IgD-negative memory B cell (primary cell): ENCODE results near the gene RBM33. TPM values are rescaled to one million over a fixed set of nuclear protein-coding genes. Genes with fewer than 3 reads are reported as not detected.
A peak's percentile ranks its signal among the peaks of the same experiment; 100 is the strongest.
"Not testable (repeated sequence)": the region's sequence is repeated elsewhere in the genome, so short reads cannot be mapped to it uniquely, and the experiment has no call there.

ENCODE experiments used
- H3K27ac Mint-ChIP-seq, 3 donors: one replicate each; pipeline ENCODE4 v1.8.0; 2020 to 2022; ENCODE audit warnings: mild to moderate bottlenecking in 3 of 3, mixed read lengths in 3 of 3, moderate library complexity in 1 of 3
- H3K27me3 Mint-ChIP-seq: one replicate; pipeline ENCODE4 v1.8.0; 2021; ENCODE audit warnings: mixed read lengths
- H3K36me3 Mint-ChIP-seq: one replicate; pipeline ENCODE4 v1.8.0; 2020; ENCODE audit warnings: mild to moderate bottlenecking, mixed read lengths
- H3K4me1 Mint-ChIP-seq, 3 donors: one replicate each; pipeline ENCODE4 v1.8.0; 2020 to 2022; ENCODE audit warnings: mixed read lengths in 3 of 3, mild to moderate bottlenecking in 1 of 3
- H3K4me3 Mint-ChIP-seq, 4 donors: one replicate each; pipeline ENCODE4 v1.8.0; 2020 to 2022; ENCODE audit warnings: mild to moderate bottlenecking in 4 of 4, mixed read lengths in 4 of 4, moderate library complexity in 3 of 4
- H3K9me3 Mint-ChIP-seq, 3 donors: one replicate each; pipeline ENCODE4 v1.8.0; 2020 to 2021; ENCODE audit warnings: mixed read lengths in 3 of 3, mild to moderate bottlenecking in 1 of 3
- polyA plus RNA-seq: library from polyadenylated mRNA; unstranded; fragments of 300-500 nt; fragmentation: Illumina TruSeq; gene quantifications from one replicate; pipeline ENCODE4 v1.2.3, GENCODE V29; 2021

Gene RBM33
- polyA plus RNA-seq, 1 donor from 2014 or later, result 72.4 TPM

DNA sequence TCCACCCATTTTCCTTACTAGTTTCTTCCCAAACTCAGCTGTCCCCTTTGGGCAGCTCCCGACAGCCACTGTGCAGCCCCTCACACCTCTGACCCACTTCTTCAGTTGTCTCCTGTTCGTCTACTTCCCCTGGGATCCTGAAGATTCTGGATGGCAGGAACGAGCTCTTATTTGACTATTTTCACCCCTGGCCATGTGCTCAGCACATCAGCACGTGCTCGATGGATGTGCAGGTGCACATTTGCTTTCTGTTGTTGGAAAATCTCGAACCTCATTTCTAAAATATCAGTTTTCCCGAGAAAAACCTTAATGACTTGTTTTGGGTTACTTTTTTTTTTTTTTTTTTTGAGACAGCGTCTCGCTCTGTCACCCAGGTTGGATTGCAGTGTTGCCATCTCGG, 31.8 kb upstream of the RBM33 start:
- H3K9me3 Mint-ChIP-seq, result peaks cover 0 to 3% (median 0%) of the 10 kb centered on the region in 3 donors
- peaks cover 1% of the 10 kb centered on the region for H3K27me3 Mint-ChIP-seq
- H3K4me1 Mint-ChIP-seq, result peaks cover 0 to 8% (median 5%) of the 10 kb centered on the region in 3 donors
- peak overlapping the region in 1 of 3 donors; percentile 28 for H3K27ac Mint-ChIP-seq
- peaks cover 7% of the 10 kb centered on the region for H3K36me3 Mint-ChIP-seq
- H3K4me3 Mint-ChIP-seq, result no peak overlapping the region

DNA sequence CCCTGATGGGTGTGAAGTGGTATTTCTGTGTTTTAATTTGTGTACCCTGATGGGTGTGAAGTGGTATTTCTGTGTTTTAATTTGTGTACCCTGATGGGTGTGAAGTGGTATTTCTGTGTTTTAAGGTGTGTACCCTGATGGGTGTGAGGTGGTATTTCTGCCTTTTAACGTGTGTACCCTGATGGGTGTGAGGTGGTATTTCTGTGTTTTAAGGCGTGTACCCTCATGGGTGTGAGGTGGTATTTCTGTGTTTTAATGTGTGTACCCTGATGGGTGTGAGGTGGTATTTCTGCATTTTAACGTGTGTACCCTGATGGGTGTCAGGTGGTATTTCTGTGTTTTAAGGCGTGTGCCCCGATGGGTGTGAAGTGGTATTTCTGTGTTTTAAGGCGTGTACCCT, 29.4 kb upstream of the RBM33 start:
- H3K27ac Mint-ChIP-seq, H3K36me3 Mint-ChIP-seq, H3K4me1 Mint-ChIP-seq, H3K4me3 Mint-ChIP-seq, H3K27me3 Mint-ChIP-seq, H3K9me3 Mint-ChIP-seq: not testable (repeated sequence)

DNA sequence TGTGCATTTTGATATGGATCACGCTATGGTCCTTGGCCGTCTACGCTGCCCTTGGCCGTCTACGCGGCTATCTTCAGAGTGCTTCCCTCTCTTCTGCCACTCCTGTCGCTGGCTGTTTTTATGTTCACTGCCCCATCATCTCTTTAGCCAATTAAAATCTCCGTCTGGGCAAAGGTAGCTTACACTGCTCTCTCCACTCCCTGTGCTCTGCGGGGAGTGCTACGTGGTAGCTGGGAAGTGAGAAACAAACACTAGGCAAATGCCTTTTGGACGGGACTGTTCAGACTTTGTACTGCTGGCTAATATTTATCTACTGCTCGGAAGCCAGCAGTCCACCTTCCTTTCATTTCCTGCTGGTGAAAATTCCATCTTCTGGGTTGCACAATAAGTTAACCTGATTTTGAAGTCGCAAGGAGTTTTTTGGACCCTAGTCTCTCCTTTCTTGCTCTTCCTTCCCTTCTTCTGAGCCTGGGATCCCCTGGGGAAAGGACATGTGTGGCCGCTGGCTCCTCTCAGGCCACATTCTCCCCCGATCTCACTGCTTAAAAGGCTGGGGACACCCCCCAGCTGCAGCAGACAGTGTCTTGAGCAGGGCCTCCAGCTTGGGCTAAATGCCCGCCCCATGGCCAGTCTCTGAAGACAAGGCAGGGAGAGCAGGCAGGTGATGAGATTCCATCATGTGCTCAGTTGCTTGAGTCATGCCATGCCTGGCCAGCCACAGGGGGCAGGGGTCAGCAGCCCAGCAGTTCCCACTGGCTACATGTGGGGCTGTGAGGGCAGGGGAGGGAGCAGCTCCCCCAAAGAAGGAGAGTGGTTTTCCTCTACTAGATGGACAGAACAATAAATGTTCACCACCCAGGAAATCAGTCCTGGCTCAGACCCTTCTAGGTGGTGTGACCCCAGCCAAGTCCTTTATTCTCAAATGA, 25.5 kb upstream of the RBM33 start:
- Mint-ChIP-seq H3K27ac (no peak overlapping the region), H3K4me3 (no peak overlapping the region), H3K9me3 (peaks cover 0 to 3% (median 0%) of the 10 kb centered on the region in 3 donors), H3K4me1 (no peaks in the 10 kb centered on the region), H3K36me3 (peaks cover 5% of the 10 kb centered on the region), H3K27me3 (peaks cover 1% of the 10 kb centered on the region)

DNA sequence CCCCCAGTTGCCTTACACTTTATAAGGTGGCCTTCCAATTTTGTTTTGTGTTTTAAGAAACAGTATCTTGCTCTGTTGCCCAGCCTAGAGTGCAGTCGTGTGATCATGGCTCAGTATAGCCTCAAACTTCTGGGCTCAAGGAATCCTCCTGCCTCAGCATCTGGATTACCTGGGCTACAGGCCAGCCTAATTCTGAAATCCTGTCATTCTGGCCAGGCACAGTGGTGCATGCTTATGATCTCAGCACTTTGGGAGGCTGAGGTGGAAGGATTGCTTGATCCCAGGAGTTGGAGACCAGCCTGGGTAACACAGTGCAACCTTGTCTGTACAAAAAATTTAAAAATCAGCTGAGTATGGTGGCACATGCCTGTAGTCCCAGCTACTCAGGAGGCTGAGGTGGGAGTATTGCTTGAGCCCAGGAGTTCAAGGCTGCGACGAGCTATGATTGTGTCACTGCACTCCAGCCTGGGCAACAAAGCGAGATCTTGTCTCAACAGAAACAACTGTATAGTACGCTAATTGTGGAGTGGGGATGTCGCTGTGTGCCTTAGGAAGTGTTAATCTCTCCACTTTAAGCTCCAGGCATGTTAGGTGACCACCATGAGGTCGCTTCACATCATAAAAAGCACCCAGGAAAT, 24.7 kb upstream of the RBM33 start:
- Mint-ChIP-seq H3K4me1 (no peaks in the 10 kb centered on the region), H3K27me3 (peaks cover 1% of the 10 kb centered on the region), H3K9me3 (peaks cover 0 to 3% (median 0%) of the 10 kb centered on the region in 3 donors), H3K4me3 (no peak overlapping the region), H3K27ac (peak overlapping the region in 1 of 3 donors; percentile 57), H3K36me3 (peaks cover 4% of the 10 kb centered on the region)

DNA sequence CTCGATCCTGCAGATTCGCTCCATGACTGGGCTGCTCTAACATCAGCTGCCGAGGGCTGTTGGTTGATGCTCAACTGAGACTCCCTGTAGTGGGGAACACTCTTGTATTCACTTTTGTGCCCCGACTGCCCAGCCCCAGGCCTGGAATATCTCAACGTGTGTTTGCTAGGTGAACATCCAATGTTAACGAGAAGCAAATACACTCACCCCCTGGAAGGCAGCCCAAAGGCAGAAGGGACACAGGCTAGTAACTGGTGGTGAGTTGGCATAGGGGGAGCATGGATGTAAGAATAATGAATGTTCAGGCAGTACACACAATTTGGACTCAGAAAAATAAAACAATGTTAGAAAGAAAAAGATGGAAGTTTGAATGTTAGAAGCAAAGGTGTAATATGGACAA, 24.0 kb upstream of the RBM33 start:
- H3K27ac Mint-ChIP-seq, result no peak overlapping the region
- H3K27me3 Mint-ChIP-seq, result peaks cover 1% of the 10 kb centered on the region
- no peaks in the 10 kb centered on the region for H3K9me3 Mint-ChIP-seq
- no peaks in the 10 kb centered on the region for H3K4me1 Mint-ChIP-seq
- H3K36me3 Mint-ChIP-seq, result no peaks in the 10 kb centered on the region
- no peak overlapping the region for H3K4me3 Mint-ChIP-seq

DNA sequence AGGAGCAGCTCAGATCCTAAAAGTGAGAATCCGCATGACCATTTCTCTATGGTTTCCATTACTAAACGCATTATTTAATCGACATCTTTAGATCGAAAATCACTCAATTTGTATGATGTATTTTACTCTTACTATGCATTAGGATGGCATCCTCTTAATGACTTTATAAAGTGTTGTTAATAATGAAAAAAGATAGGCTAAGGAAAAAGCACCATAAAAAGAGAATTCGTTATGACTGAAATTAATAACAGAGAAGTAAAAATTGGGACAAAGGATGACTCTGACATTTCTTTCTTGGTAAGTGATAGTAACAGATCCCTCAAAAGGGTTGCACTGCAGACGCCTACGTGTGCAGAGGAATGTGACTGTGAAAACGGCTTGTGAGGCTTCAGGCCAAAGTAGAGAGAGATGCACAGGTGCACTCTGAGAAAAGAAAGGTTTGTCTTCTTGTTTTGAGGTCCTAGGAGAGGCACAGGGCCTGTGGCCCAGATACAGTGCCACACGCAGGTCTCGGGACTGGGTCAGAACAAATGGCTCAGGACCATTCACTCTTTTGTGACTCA, 23.0 kb upstream of the RBM33 start:
- H3K4me3 Mint-ChIP-seq, result no peak overlapping the region
- H3K4me1 Mint-ChIP-seq, result no peaks in the 10 kb centered on the region
- H3K27me3 Mint-ChIP-seq, result peaks cover 1% of the 10 kb centered on the region
- H3K27ac Mint-ChIP-seq, result no peak overlapping the region
- H3K36me3 Mint-ChIP-seq, result no peaks in the 10 kb centered on the region
- peaks cover 0 to 3% (median 0%) of the 10 kb centered on the region in 3 donors for H3K9me3 Mint-ChIP-seq

DNA sequence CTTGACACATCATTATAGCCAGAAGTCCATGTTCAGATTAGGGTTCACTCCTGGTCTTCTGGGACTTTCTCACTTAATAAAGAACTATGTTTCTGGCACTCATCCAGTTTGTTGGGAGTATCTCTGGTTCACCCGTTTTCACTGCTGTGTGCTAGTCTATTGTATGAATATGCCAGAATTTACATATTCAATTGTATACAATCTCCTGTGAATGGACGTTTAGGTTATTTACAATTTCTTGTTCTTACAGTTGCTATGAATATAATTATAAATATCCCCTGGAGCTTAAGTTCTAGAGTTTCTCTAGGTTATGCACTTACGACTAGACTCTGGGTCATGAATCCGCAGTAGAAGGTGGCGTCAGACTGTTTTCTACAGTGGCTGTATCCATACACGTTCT, 20.0 kb upstream of the RBM33 start:
- peaks cover 1% of the 10 kb centered on the region for H3K27me3 Mint-ChIP-seq
- no peak overlapping the region for H3K27ac Mint-ChIP-seq
- no peaks in the 10 kb centered on the region for H3K4me1 Mint-ChIP-seq
- no peak overlapping the region for H3K4me3 Mint-ChIP-seq
- H3K9me3 Mint-ChIP-seq, result peaks cover 2 to 7% (median 6%) of the 10 kb centered on the region in 3 donors
- H3K36me3 Mint-ChIP-seq, result peaks cover 4% of the 10 kb centered on the region

DNA sequence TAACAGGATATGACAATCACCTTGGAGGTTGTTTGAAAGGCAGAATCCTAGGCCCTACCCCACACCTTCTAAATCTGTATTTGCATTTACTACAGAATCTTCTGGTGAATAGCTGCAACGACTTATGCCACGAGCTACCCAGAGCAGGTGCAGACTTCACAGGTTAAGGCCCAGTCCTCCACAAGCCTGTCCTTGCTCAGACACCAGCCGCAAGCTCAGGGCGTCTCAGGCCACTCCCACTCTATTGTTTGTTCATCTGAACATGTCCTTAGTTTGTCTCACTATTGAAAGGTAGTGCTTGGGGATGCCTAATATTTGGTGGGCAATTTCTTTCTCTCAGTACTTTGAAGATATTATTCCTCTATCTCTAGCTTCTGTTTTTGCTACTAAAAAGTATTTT, 18.9 kb upstream of the RBM33 start:
- peaks cover 3 to 13% (median 7%) of the 10 kb centered on the region in 3 donors for H3K9me3 Mint-ChIP-seq
- no peak overlapping the region for H3K4me3 Mint-ChIP-seq
- peaks cover 4% of the 10 kb centered on the region for H3K36me3 Mint-ChIP-seq
- H3K27ac Mint-ChIP-seq, result no peak overlapping the region
- H3K4me1 Mint-ChIP-seq, result peaks cover 0 to 7% (median 3%) of the 10 kb centered on the region in 3 donors
- peaks cover 1% of the 10 kb centered on the region for H3K27me3 Mint-ChIP-seq

DNA sequence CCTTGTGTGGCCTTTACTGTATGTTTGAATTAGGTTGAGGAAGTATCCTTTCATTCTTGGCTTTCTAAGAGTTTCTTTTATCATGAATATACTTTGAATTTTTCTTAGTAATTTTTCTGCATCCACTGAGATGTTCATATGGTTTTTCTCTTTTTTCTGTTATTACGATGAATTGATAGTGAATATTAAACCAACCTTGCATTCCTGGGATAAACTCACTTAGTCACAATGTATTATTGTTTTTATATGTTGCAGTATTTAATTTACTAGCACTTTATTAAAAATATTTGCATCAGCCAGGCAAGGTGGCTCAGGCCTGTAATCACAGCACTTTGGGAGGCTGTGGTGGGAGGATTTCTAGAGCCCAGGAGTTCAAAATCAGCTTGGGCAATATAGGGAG, 15.3 kb upstream of the RBM33 start:
- Mint-ChIP-seq H3K9me3 (peaks cover 9 to 31% (median 15%) of the 10 kb centered on the region in 3 donors), H3K4me1 (peaks cover 2 to 9% (median 3%) of the 10 kb centered on the region in 3 donors), H3K27me3 (no peaks in the 10 kb centered on the region), H3K36me3 (peaks cover 4% of the 10 kb centered on the region), H3K4me3 (no peak overlapping the region), H3K27ac (no peak overlapping the region)

DNA sequence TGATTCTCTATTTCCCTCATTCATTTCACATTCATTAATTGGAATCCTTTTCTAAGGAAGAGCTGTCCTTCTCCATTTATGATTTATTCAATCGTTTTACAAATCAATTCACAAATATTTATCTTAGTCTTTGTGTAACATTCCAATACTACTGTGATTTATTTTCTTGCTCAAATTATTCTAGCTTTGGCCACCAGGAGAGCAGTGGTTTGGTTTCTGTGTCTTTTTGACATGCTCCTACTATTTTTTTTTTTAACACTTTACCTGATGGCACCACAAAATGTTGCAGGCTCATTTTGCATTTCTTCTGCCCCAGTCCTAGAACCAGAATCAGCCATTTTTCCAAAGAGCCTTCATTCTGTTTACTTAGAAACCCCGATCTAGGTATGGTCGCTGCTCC, 13.3 kb upstream of the RBM33 start:
- peaks cover 10 to 39% (median 13%) of the 10 kb centered on the region in 3 donors for H3K9me3 Mint-ChIP-seq
- H3K36me3 Mint-ChIP-seq, result peaks cover 7% of the 10 kb centered on the region
- peak overlapping the region in 1 of 4 donors; percentile 23 for H3K4me3 Mint-ChIP-seq
- H3K27me3 Mint-ChIP-seq, result no peaks in the 10 kb centered on the region
- peaks cover 2 to 9% (median 3%) of the 10 kb centered on the region in 3 donors for H3K4me1 Mint-ChIP-seq
- no peak overlapping the region for H3K27ac Mint-ChIP-seq

DNA sequence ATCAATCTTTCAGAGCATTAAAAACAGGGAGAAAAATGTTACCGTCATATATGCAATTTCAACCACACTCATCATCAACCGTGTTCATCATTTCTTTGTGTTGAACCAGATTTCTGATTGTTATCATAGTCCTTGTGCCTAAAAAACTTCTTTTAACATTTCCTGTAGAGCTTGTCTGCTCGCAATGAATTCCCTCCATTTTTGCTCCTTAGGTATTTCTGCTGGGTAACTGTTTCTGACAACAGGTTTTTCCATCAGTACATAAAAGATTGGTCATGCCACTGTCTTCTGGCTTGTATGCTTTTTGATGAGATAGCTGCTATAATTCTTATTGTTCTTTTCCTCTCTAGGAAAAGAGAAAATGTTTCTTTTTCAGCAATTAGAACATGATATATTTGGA, 8.6 kb upstream of the RBM33 start:
- Mint-ChIP-seq H3K4me1 (peaks cover 11 to 16% (median 13%) of the 10 kb centered on the region in 3 donors), H3K27me3 (peaks cover 1% of the 10 kb centered on the region), H3K9me3 (peaks cover 12 to 53% (median 17%) of the 10 kb centered on the region in 3 donors), H3K36me3 (peaks cover 10% of the 10 kb centered on the region), H3K4me3 (no peak overlapping the region), H3K27ac (no peak overlapping the region)

DNA sequence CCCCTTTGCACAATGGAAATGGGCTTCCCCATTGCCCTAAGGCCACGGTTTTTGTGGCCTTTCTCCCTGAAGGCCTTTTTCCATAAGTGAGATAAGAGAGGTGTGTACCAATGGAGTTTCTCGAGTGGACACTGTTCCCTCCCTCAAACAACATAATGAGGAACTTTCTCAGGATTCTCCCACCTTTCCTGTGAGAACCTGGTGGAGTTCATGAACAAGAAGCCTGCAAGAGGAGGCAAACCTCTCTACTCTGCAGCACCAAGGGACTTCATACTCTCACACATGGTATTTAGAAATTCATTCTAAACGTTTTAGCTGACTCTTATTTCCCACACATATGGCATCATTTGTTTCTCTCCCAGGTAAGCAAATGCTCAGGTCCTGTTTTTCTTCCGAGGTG, 7.3 kb upstream of the RBM33 start:
- H3K4me1 Mint-ChIP-seq, result peaks cover 13 to 16% (median 13%) of the 10 kb centered on the region in 3 donors
- H3K27ac Mint-ChIP-seq, result no peak overlapping the region
- peaks cover 10 to 47% (median 14%) of the 10 kb centered on the region in 3 donors for H3K9me3 Mint-ChIP-seq
- peaks cover 19% of the 10 kb centered on the region for H3K36me3 Mint-ChIP-seq
- H3K4me3 Mint-ChIP-seq, result peak overlapping the region in 1 of 4 donors; percentile 35
- H3K27me3 Mint-ChIP-seq, result peaks cover 1% of the 10 kb centered on the region

DNA sequence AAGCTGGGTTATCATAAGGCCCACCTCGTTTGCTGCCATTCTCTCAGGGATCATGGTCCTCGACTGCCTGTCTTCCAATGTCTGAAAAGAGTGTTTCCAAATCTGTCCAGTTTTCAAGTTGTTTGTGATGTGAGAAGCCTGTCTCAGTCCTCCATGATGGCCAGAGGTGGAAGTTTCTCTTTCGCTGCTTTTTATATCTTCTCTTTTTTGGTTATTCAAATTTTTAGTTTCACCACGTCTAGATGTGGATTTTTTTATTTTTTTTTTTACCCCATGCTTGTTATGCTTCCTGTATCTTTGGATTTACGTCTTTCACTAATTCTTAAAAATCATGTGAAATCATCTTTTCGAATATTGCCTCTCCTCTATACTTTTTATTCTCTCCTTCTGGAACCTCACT, 6.1 kb upstream of the RBM33 start:
- H3K4me1 Mint-ChIP-seq, result peaks cover 14 to 15% (median 15%) of the 10 kb centered on the region in 3 donors
- H3K36me3 Mint-ChIP-seq, result peaks cover 19% of the 10 kb centered on the region
- peak overlapping the region; percentile 16 to 33 (median 25) for H3K27ac Mint-ChIP-seq
- peaks cover 1% of the 10 kb centered on the region for H3K27me3 Mint-ChIP-seq
- peaks cover 8 to 41% (median 12%) of the 10 kb centered on the region in 3 donors for H3K9me3 Mint-ChIP-seq
- H3K4me3 Mint-ChIP-seq, result peak overlapping the region in 3 of 4 donors; percentile 16 to 80 (median 52)

DNA sequence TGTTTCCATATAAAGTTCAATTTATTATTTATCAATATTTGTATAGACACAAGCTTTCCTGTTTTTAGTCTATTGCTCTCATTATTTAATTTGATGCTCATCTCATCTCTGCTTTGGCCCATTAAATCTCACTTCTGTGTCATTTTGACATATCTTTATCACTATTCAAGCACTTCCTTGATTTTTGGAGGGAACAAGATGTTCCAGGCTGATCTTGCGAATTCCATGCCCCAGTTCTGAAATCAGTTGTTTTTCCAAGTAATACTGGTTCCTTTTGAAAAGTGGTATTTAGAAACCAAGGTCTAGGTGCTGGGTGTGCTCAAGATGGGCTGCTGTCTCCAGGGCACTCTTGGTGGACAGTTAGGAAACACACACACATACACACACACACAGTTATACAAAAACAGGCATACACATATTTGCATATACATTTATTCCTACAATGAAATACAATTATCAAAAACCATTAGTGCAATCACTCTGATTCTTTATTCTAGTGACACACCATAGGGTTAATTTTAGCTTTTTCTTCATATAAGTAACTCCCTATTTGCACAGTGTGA, 4.4 kb upstream of the RBM33 start:
- Mint-ChIP-seq H3K27ac (no peak overlapping the region), H3K36me3 (peaks cover 19% of the 10 kb centered on the region), H3K9me3 (peaks cover 8 to 35% (median 9%) of the 10 kb centered on the region in 3 donors), H3K4me3 (peak overlapping the region in 2 of 4 donors; percentile 56 to 66), H3K27me3 (peaks cover 1% of the 10 kb centered on the region), H3K4me1 (peaks cover 20 to 26% (median 21%) of the 10 kb centered on the region in 3 donors)

DNA sequence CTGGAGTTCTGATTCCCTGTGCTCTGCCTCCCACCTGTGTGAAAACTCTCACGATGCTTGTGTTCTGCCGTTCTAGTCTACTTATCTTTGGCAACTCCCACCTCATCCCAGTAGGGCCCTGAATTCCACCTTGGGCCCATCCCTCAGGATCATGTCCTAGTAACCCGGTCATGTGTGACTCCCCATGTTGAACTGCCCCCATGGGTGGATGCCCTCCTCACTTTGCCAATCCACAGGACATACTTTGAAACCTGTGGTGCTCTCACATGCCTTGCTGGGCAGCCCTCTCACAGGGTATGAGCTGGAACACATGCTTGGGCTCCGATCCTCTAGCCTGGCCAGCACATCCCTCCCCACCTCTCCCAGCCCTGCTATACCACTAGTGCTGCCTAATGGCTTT, 3.8 kb upstream of the RBM33 start:
- Mint-ChIP-seq H3K4me3 (peak overlapping the region in 2 of 4 donors; percentile 37 to 66), H3K27ac (no peak overlapping the region), H3K9me3 (peaks cover 7 to 34% (median 9%) of the 10 kb centered on the region in 3 donors), H3K36me3 (peaks cover 19% of the 10 kb centered on the region), H3K4me1 (peaks cover 24 to 32% (median 25%) of the 10 kb centered on the region in 3 donors), H3K27me3 (peaks cover 1% of the 10 kb centered on the region)
